Activated T-helper 1 cell treated with Interleukin-2 at 50 U/mL for 16 hours (primary cell): Measurements from ENCODE around the gene MAST4.
"Not testable (repeated sequence)": the region's sequence is repeated elsewhere in the genome, so short reads cannot be mapped to it uniquely, and the experiment has no call there.

Experiments used
- DNase-seq: peaks from one replicate; pipeline ENCODE4 v3.0.0-alpha.2; 2020; ENCODE audit warnings: low read depth

MAST4 gene

DNA sequence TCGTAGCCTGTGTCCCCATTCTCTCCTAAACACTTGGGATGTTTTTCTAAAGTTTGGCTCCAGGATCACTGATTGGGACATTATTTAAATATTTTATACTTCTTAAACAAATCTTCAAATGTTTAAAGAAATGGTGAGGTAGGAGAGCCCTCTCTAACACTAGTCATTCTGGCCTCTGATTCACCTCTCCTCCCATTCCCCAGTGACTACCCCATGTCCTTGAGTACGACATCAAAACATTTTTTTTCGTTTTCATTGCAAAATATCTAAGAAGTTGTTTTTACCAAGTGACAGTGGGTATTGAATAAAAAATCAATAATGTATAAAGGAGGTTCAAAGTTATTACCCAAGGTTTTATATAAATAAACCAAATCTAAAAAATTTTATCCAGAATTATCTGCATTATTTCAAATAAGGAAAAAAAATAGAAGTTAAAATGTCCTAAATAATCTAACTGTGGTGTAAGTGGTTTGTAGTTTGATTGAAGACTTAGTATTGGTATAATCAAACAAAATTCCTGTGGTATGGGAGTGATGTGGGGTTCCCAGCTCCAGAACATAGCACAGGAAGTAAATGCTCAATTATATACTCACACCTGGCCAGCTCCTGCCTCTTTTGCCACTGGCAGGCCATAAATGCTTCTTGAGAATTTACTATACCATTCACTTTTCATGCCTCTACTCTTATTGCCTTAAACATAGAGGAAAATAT is 51.1 kb downstream of the MAST4 start:
- DNase-seq, result no peak

DNA sequence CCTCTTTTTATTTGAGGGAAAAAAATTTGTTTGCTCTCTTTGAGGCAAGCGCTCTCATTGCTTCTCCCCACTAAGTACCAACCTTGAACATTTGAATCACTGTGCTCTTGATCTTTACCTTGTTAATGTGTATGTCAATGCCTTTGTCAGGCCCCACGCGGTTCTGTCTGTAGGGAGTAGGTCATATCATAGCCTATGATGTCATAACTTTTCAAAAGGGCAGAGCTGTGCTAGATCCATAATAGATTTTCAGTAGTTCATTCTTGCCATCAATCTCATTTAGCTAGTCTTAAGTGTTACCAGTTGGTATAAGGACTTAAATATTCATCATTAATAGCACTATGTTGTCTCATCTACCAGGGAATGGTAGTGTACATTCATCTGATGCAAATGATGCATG is 56.6 kb downstream of the MAST4 start:
- no peak for DNase-seq

DNA sequence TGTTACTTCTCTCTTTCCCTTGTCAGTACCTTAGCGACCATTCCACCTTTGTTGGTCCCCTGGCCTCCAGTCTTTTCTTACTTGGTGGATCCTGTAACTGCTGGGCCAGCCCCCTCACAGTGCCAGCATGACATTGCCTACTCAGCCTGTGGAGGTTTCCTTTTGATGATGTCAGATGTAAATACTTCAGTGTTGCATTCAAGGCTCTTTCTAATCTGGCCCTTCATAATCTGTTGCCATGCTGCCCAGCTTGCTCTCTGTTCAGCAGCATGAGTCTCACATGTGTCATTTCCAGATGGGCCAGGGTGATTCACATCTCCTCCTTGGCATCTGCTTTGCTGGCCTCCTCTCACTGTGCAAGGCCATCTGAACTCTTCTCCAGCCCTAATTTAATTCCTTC is 57.1 kb downstream of the MAST4 start:
- DNase-seq, result no peak

DNA sequence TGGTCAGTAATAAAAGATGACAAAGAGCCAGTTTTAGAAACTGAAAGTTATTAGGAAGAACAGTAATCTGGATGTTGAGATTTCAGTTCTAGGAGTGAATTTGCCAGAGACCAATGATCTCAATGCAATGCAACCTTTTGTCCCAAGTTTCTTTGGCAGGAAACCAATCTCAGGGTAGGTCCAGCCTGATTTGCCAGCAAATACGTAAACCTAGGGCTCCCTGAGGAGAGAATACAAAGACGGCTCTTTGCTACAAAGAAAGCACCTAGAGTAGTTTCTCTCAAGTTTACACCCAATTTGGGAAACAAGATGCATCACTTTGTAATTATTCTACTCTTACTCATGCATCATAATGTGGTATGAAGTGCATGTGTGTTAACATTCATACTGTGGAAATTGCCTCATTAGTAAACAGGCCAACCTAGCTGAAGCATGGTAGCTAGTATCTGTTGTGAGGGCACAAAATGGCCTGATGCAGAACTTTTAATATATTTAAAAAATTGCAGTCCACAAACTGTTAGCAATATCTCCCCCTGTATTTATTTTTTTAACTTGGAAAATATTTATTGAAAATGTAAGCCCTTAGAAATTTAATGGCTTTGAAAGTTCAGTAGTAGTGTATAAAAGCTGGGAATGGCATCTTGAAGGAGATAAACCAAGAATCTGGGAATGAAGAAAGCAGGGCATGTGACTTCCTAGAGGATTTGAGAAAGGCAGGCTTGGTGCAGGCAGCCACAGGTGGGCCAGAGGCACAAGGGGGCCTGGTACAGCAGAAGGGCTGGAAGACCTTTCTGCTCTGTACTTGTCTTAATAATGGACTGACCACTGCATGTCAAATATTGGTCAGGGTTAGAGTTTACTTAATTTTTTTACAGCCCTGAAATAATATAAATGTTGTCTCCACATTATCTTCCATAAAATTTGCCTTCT is 59.5 kb downstream of the MAST4 start:
- no peak for DNase-seq

DNA sequence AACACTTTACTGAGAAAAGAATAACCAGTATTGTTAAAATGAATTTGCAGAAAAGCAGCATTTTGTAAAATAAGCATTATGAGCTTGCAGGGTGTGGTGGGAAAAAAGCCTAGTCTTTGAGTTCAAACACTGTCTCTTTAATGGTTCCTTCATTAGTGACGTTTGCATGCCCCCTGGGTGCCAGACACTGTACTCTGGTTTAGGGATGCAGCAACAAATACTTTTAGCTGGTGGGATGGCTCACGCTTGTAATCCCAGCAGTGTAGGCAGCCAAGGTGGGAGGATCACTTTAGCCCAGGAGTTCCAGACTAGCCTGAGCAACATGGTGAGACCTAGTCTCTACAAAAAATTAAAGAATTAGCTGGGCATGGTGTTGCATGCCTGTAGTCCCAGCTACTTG is 62.3 kb downstream of the MAST4 start:
- no peak for DNase-seq

DNA sequence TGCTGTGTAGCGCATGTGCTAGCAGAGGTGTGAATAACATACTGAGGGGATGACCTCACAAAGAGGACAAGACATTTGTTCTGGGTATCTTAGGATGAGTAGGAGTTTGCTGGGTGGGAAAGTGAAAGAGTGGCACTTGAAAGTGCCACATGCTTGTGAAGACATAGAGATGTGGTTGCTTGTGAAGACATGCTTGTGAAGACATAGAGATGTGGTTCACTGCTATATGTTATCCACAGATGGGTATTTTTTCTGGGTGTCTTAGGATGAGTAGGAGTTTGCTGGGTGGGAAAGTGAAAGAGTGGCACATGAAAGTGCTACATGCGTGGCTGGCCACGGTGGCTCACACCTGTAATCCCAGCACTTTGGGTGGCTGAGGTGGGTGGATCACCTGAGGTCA is 63.6 kb downstream of the MAST4 start:
- no peak for DNase-seq

DNA sequence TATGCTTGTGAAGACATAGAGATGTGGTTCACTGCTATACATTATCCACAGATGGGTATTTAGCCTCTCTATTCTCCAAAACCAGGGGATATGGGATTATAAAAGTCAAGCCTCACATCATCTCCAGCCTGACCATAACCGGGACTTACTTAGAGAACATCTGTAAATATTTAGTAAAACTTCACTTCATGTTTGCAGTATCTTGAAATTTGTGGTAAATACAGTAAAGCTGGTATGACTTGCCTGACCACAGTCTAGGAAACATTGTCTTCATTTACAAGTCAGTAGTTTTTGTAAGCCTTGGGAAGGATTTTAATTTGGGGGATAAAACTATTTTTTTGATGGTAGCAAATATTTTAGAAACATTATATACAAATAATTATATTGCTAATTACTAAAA is 64.2 kb downstream of the MAST4 start:
- DNase-seq, result no peak

DNA sequence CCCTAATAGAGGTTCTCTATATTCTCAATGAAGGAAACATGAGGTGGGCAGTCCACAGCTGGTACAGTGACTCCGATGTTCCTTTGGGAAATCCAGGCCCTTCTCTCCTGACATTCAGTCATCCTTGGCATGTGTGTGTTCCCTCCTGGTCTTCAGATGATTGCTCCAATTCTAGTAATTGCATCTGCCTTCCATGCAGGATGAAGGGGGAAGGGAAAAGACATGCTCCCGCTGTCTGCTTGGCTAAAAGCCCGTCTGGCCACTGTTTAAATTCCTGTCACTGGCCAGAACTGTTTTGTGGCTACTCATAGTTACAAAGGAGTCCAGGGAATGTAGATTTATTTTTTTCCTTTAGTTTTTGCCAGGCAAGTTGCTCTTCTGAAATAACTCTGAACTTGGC is 65.0 kb downstream of the MAST4 start:
- no peak for DNase-seq

DNA sequence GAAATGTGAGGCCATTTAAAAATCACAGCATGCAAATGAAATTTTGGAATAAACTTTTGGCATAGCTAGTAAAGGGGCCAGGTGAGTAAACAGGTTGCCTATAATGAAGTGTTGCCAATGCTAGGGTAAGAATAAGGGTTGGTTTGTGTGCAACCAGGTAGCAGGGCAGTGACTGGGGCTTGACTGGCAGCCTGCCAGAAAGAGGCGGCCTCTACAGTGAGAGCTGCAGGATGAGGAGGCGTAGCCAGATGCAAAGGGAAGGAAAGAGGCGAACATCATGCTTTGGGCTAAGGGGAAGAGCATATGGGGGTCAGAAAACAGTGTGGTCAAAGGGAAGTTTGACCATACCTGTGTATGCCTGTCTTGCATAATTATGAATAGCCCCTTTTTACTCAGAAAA is 70.6 kb downstream of the MAST4 start:
- DNase-seq, result no peak

DNA sequence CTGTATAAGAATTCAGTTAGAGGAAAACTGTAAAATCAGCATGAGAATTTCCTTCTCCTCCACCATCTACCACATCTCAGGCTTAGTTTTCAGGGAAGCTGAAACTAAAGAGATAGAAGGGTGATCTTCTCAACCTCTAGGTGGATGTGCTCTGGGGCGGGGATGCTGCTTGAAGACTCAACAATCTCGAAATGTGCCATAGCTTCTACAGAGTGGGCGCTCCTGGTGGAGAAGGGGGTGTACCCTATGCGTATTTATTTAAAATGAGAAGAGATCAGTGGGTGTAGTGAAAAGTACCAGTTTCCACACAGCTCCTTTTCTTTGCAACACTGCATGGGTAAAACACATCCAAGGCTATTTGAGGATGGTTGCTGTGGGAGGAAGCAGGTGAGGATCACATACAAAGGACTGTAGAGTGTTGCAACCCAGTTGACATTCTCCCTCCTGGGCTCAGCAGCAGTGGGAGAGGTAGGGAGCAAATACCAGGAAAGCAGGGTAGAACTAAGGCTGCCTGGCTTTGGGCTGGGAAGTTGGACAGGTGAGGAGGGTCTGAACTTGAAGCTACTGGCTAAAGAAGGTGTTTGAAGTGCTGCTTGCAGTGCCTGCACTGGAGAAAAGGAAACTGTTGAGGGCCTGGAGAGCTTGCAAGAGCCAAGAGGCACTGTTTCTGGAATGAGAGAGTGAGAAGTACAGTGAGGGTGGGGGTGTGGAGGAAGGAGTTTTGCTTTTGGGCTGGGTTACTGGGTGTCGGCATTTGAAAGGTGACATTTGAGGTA is 73.1 kb downstream of the MAST4 start:
- no peak for DNase-seq

DNA sequence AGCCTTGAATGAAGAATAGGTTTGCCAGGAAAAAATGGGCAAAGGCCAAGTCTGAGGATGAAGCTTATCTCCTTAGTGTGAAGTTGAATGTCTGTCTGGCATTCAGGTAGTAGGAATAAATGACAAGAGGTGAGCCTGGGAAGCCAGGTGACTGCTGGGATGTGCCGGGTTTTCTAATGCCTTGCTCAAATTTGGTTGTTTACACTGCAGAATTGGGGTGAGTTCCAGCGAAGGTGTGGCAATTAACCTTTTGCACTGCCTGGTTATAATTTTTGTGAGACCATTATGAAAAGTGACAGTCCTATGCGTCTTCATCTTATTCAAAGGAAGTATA is 73.6 kb downstream of the MAST4 start:
- no peak for DNase-seq

DNA sequence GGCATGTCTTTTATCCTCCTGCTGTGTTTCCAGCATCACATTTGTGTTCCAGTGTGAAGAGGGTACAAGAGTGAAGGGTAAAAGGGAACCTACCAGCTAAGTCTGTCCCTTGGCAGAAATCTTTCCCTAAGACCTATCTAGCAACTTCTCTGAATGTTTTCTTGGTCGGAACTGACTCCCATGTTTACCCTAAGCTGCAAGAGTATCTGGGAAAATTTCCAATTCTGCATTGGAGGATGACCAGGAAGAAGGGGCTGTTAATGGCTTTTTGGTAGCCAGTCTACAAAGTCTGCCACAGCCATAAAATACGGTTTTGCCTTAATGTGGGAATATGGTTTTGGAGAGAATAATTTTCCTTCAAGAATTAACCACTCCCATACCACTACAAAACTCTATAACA is 75.1 kb downstream of the MAST4 start:
- DNase-seq, result no peak

DNA sequence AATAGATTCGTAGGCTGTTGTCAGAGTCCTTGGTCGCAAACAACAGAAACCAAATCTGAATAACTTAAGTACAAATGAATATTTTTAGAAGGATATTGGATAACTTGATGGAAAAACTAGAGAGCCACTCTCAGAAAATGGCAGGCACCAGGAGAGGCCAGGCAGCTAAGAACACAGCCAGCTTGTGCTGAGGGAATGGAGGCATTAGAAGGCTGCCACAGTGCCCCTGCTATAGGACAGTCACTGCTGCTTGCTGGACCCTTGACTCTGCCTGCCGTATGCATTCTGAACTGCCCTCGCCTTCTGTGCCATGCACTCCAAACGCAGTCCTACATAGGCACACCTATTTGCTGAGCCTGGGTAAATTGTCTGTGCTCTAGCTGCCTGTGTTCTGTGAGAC is 78.6 kb downstream of the MAST4 start:
- DNase-seq, result no peak

DNA sequence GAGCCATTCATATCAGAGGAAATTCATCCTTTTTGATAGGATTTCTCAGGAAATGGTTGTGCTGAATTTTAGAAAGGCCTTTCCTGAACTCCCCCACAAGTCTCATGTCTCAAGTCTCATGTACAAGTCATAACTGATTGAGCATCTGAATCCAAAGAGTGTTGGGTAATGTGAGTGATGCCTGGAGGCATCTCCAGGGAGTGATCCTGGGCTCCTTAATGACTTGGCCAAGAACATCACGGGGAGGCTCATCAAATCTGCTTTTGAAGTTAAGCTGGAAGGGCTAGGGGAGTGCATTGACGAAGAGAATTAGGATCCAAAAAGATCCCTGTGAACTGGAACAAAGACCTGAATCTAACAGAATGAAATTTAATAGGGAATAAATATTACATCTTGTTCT is 79.2 kb downstream of the MAST4 start:
- no peak for DNase-seq

DNA sequence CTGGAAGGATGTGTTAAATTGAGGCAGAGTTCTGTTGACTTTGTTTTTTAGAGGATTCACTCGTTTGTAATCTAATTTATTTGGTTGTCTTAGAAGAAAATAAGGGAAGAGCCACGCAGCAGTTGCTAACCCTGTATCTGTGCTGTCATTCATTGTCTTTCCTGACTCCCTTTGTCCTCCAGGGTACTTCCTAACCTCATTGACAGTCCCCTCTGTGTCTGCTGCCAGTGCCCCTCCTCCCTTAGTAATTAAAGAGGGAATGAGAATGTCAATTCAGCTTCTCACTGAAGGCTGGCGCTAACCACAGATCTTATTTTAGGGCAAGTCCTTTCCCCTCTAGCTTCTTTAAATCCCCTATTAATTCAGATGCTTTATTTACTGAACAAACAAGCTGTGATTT is 84.0 kb downstream of the MAST4 start:
- no peak for DNase-seq

DNA sequence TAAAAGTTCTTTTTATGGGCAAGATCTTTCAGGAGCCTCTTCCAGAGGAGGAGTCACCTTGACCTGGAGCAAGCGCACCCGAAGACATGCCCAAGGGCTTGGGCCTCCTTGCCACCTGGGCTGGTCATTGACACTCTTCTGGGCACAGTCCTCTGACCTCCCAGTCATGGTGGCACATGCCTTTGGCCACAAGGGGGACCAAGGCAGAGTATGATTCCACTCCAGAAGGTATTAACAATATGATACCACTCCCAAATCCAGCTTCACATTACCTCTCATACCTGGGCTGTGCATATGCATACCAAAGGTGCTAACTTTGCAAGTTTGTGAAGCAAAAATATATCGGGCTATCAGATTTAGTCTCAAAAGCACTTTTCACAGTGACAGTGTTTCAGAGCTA is 84.6 kb downstream of the MAST4 start:
- DNase-seq, result no peak

DNA sequence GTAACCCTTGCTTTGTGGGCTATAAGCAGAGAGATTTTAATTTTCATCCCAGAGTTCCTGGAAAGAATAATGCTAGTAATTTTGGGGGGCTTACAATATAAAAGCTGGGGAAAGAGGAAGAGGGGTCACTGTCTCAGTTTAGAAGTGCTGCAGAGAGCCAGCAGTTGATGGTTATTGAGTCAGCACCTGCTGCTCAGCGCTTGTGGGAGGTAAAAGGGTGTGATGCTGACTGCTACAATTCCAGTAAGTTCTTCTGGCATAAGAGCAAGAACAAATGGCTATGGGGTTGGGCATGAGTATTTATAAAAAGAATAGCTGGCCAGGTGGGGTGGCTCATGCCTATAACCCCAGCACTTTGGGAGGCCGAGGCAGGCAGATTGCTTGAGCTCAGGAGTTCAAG is 88.5 kb downstream of the MAST4 start:
- no peak for DNase-seq

DNA sequence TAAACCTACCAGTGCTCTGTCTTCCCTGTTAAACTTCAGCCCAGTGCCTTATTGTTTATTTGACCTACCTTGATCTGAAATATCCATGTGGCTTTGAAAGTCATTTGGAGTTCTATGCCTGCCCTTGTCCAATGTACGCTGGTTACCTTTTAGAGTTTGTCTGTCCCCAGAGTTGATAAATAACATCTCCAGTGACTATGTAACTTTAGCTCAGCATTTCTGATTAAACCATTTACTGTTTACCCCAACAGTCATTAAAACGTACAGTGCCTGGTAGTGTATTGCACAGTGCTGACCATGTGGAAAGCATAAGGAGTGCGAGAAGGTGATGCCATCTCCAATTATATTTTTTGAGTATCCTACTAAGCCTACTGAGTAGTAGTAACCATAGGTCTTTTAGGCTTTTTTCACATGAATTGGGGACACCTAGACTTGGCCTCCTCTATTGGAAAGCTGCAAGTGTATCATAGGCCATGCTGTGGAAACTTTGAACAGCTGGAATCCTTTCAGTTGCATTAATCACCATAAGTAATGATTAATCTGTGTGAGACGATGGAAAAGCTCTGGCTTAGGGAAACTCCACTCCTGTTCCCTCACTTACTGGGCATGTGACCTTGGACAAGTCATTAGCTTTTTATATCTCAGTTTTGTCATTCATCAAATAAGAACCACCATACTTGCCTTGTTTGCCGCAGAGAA is 93.5 kb downstream of the MAST4 start:
- DNase-seq, result no peak

DNA sequence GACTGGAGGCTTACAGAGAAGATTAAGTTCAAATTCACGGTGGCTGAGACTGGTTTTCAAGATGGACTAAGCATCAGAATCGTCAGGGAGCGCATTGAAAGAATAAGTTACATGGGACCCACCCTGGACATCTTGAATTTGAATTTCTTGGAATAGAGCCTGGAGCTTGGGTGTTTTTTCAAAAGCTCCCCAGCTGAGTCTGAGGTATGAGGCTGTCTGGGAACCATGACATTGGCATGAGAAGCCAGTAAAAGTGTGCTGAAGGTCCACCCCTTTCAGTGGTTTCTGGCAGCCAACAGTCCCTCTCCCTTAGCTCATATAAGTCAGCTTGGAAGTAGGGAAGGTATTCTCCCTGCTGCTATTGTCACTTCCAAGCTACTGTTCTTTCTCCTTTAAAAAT is 97.8 kb downstream of the MAST4 start:
- DNase-seq, result no peak

DNA sequence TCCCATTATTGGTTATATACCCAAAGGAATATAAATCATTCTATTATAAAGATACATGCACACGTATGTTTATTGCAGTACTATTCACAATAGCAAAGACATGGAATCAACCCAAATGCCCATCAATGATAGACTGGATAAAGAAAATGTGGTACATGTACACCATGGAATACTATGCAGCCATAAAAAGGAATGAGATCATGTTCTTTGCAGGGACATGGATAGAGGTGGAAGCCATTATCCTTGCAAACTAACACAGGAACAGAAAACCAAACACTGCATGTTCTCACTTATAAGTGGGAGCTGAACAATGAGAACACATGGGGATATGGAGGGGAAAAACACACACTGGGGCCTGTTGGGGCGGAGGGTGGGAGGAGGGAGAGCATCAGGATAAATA is 99.6 kb downstream of the MAST4 start:
- not testable (repeated sequence) for DNase-seq

DNA sequence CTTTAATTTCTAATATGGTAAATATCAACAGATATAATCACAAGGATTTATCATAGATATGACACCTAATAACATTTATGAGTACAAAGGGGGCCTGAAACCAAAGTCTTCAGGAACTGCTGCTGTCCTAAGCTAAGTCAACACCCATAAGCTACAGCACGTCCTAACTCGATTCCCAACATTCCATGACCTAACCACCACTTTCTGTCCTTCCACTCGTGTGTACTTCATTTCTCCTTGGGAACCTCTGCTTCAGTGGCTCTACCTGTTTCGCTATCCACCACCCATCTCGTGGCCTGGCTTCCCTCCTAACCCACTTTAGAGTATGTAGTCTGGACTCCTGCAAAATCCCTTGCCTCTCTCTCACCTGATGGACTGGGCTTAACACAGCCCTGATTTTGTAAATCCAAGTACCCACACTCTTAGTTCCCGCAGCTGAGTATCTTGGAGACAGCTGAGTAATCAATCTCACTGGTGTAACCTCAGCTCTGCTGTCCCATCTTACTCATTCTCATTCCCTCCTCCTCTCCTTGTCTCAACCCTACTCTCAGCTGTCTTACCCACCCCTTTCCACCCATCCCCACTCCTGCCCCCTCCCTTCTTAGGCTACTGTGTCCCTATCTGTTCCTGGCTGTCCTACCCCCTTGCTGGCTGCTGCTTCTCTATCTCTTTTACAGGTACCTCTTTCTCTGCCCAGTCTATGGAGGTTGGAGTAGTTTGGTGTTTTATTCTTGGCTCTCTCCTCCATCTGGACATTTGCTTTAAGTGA is 101.8 kb downstream of the MAST4 start:
- no peak for DNase-seq

DNA sequence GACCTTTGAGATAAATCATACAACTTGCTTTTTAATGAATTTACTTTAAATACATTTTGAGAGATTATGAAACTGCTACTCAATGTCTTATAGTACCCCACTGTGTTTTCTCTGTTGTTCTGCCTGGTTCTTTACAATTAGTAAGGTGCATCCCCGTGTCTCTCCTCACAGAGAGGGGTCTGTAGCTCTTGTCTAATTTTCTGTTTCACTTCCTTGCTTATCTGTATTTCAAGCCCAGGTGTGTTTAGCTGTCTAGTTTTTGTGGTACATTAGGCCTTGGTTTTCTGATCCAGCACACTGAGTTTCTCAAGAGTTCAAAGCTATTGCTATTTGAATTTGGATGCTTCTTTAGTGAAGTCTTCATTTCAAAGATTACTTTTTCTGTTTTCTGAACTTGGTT is 105.1 kb downstream of the MAST4 start:
- no peak for DNase-seq
